Neural cell (in vitro differentiated cells): ENCODE results near the gene TOMM20. TPM values are rescaled to one million over a fixed set of nuclear protein-coding genes. Genes with fewer than 3 reads are reported as not detected.

Experiments used
- H2AFZ ChIP-seq: fragments of 200-600, 300-800 bp; sonication (generic), shearing (Covaris generic); 2 replicates; pipeline ENCODE4 v1.6.0; 2014; ENCODE audit warnings: low read depth, mild to moderate bottlenecking, antibody characterized with exemption, low read length, moderate library complexity
- H3F3A ChIP-seq: fragments of 200-600 bp; shearing (Covaris generic); 2 replicates; pipeline ENCODE4 v1.6.1; 2016; ENCODE audit warnings: mild to moderate bottlenecking, moderate library complexity, mixed read lengths, antibody characterized with exemption, low read length; ENCODE audit not compliant: insufficient read depth, poor library complexity, severe bottlenecking
- H3K27ac ChIP-seq: fragments of 200-600, 300-800 bp; sonication (generic), shearing (Covaris generic); 2 replicates; pipeline ENCODE4 v1.5.1; 2014; ENCODE audit warnings: mild to moderate bottlenecking, low read length, moderate library complexity
- H3K27me3 ChIP-seq: fragments of 300-800, 200-600 bp; sonication (generic), shearing (Covaris generic); 2 replicates; pipeline ENCODE4 v1.6.0; 2014; ENCODE audit warnings: mild to moderate bottlenecking, low read depth, low read length, moderate library complexity; ENCODE audit not compliant: insufficient read depth
- H3K36me3 ChIP-seq: fragments of 300-800, 200-600 bp; sonication (generic), shearing (Covaris generic); 2 replicates; pipeline ENCODE4 v1.5.1; 2014; ENCODE audit warnings: mild to moderate bottlenecking, antibody characterized with exemption, low read length, moderate library complexity; ENCODE audit not compliant: insufficient read depth
- H3K4me2 ChIP-seq: fragments of 300-800, 200-600 bp; sonication (generic), shearing (Covaris generic); 2 replicates; pipeline ENCODE4 v1.6.0; 2014; ENCODE audit warnings: mild to moderate bottlenecking, low read length
- H3K4me3 ChIP-seq: fragments of 300-800, 200-600 bp; sonication (generic), shearing (Covaris generic); 2 replicates; pipeline ENCODE4 v1.5.1; 2014; ENCODE audit warnings: mild to moderate bottlenecking, low read length, moderate library complexity
- H3K79me2 ChIP-seq: fragments of 200-600 bp; shearing (Covaris generic); replicated peaks from 2 replicates; pipeline ENCODE4 v1.6.0; 2014; ENCODE audit warnings: mild to moderate bottlenecking, low read length, moderate library complexity; ENCODE audit not compliant: insufficient read depth
- H3K9ac ChIP-seq: fragments of 300-800, 200-600 bp; sonication (generic), shearing (Covaris generic); 2 replicates; pipeline ENCODE4 v1.6.1; 2016; ENCODE audit warnings: mild to moderate bottlenecking, low read length, mixed read lengths
- H3K9me2 ChIP-seq: fragments of 200-600 bp; shearing (Covaris generic); 2 replicates; pipeline ENCODE4 v1.6.1; 2016; ENCODE audit warnings: mild to moderate bottlenecking, low read length, mixed read lengths; ENCODE audit not compliant: insufficient read depth
- H3K9me3 ChIP-seq: fragments of 200-600, 300-800 bp; sonication (generic), shearing (Covaris generic); 2 replicates; pipeline ENCODE4 v1.6.1; 2016; ENCODE audit warnings: mild to moderate bottlenecking, mixed run types, low read length, moderate library complexity, mixed read lengths
- H4K20me1 ChIP-seq: fragments of 200-600 bp; shearing (Covaris generic); 2 replicates; pipeline ENCODE4 v1.6.1; 2016; ENCODE audit warnings: mild to moderate bottlenecking, mixed run types; ENCODE audit not compliant: insufficient read depth
- CTCF ChIP-seq: fragments of 450-650 bp; IDR thresholded peaks from 2 replicates; pipeline ENCODE4 v1.5.1; 2014; ENCODE audit warnings: antibody characterized with exemption, mild to moderate bottlenecking, moderate library complexity; ENCODE audit not compliant: poor library complexity, severe bottlenecking
- EP300 ChIP-seq: fragments of 450-650 bp; conservative IDR thresholded peaks from 2 replicates; pipeline ENCODE4 v1.6.1; 2014; ENCODE audit warnings: antibody characterized with exemption, mild to moderate bottlenecking, moderate library complexity; ENCODE audit not compliant: poor library complexity, severe bottlenecking
- EZH2 ChIP-seq: fragments of 200-600, 300-800 bp; shearing (Covaris generic), sonication (generic); IDR thresholded peaks from 2 replicates; pipeline ENCODE4 v1.6.1; 2014; ENCODE audit warnings: antibody characterized with exemption, low read length, borderline replicate concordance, mild to moderate bottlenecking; ENCODE audit not compliant: insufficient read depth, poor library complexity, severe bottlenecking
- MXI1 ChIP-seq: fragments of 450-650 bp; conservative IDR thresholded peaks from 2 replicates; pipeline ENCODE4 v1.6.1; 2014; ENCODE audit warnings: antibody characterized with exemption, mild to moderate bottlenecking; ENCODE audit not compliant: poor library complexity, severe bottlenecking
- POLR2AphosphoS5 ChIP-seq: IDR thresholded peaks from 2 replicates; pipeline ENCODE4 v1.6.1; 2012
- RAD21 ChIP-seq: fragments of 450-650 bp; conservative IDR thresholded peaks from 2 replicates; pipeline ENCODE4 v1.6.1; 2014; ENCODE audit warnings: antibody characterized with exemption, mild to moderate bottlenecking, moderate library complexity
- REST ChIP-seq: IDR thresholded peaks from 2 replicates; pipeline ENCODE4 v1.6.1; 2012; ENCODE audit warnings: borderline replicate concordance
- SMC3 ChIP-seq: fragments of 450-650 bp; conservative IDR thresholded peaks from 2 replicates; pipeline ENCODE4 v1.6.1; 2014; ENCODE audit warnings: antibody characterized with exemption, mild to moderate bottlenecking, moderate library complexity; ENCODE audit not compliant: poor library complexity
- TAF1 ChIP-seq: IDR thresholded peaks from 2 replicates; pipeline ENCODE4 v1.6.1; 2012; ENCODE audit warnings: low read depth
- polyA plus RNA-seq: library from polyadenylated mRNA; depleted of rRNA; stranded (reverse); fragments of >200 nt; gene quantifications from 2 replicates; pipeline ENCODE4 v1.2.3, GENCODE V29; 2014

The TOMM20 gene
- polyA plus RNA-seq, 1 donor from 2014 or later = 175 TPM

DNA sequence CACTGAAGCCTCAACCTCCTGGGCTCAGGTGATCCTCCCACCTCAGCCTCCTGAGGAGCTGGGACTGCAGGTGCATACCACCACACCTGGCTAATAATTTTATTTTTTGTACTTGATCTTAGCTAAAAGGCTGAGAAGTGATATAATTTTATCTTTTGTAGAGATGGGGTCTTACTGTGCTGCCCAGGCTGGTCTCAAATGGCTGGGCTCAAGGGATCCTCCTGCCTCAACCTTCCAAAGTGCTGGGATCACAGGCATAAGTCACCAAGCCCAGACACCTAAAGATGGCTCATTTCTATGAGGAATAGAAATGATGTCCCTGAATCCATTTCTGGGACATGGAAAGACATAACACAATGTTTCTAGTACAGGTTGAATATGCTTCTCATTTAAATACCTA, 57.8 kb downstream of the TOMM20 start:
- Histone ChIP-seq H3K9ac (no peak overlapping the region), H3K9me3 (no peaks in the 10 kb centered on the region), H3K9me2 (no peaks in the 10 kb centered on the region), H3K79me2 (no peaks in the 10 kb centered on the region), H3K4me2 (no peak overlapping the region), H3K27me3 (no peaks in the 10 kb centered on the region), H3F3A (no peaks in the 10 kb centered on the region), H3K27ac (no peak overlapping the region), H2AFZ (no peak overlapping the region), H4K20me1 (no peaks in the 10 kb centered on the region), H3K36me3 (no peaks in the 10 kb centered on the region), H3K4me3 (no peak overlapping the region)
- TF ChIP-seq MXI1 (no peak), TAF1 (no peak), CTCF (no peak), RAD21 (no peak), EP300 (no peak), POLR2AphosphoS5 (no peak), EZH2 (no peak), SMC3 (no peak), REST (no peak)

DNA sequence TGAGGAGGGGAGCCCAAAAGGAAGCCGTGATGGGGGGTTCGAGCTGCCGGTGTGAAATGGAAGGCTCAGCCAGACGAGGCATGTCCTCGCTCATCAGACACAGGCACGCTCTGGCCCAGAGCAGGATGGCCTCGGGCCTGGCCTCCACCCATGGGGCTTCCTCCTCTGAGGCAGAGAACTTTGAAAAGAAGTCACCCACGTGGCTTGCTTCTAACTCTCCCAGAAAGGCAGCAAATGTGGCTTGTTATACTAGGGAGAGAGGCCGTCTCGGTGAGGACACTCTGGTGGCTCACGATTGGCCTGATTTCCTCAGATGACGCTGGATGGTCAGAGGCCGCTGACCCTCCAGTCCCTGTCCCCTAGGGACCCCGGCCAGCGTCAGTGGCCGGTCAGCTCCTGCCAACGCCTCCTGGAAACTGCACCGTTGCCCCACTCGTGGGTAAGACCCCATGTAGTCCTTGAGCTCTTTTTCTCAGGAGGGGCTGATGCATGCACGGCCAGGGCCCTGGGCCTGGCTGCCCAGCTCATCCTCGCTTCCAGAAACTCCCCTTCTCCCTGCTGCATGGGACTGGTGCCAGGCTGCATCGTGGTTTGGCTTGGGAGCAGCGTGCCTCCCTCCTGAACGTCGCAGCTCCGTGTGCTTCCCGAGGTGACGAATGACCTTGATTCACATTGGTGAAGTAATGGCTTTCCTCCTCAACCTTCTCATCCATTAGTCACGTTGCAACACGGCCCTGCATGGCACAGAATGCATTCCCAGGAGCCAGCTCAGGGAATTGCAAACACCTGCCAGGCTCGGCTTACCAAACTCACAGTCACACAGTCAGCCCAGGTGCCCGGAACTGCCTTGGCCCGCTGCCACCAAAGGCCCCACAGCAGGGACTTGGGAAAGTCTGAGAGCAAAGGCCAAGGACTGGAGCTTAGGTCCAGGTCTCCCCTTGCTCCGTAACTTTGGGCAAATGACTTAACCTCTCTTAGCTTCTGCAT, 58.8 kb downstream of the TOMM20 start:
- H3K27me3 ChIP-seq = no peaks in the 10 kb centered on the region
- H4K20me1 ChIP-seq = no peaks in the 10 kb centered on the region
- H3F3A ChIP-seq = no peaks in the 10 kb centered on the region
- H3K4me3 ChIP-seq = no peak overlapping the region
- no peak overlapping the region for H3K27ac ChIP-seq
- no peak overlapping the region for H2AFZ ChIP-seq
- H3K79me2 ChIP-seq = no peaks in the 10 kb centered on the region
- TF ChIP-seq POLR2AphosphoS5 (no peak), CTCF (no peak), EZH2 (no peak), EP300 (no peak), MXI1 (no peak), RAD21 (no peak), SMC3 (no peak), REST (no peak), TAF1 (no peak)
- no peaks in the 10 kb centered on the region for H3K9me3 ChIP-seq
- no peaks in the 10 kb centered on the region for H3K9me2 ChIP-seq
- H3K4me2 ChIP-seq = no peak overlapping the region
- H3K36me3 ChIP-seq = no peaks in the 10 kb centered on the region
- H3K9ac ChIP-seq = no peak overlapping the region
